Left hindlimb (tissue), 1 donor: Measurements from ENCODE around the gene CTNND2.

Experiments
- DNase-seq: peaks from one replicate; pipeline ENCODE4 v3.0.0-alpha.2; 2018

The CTNND2 gene, protein sequence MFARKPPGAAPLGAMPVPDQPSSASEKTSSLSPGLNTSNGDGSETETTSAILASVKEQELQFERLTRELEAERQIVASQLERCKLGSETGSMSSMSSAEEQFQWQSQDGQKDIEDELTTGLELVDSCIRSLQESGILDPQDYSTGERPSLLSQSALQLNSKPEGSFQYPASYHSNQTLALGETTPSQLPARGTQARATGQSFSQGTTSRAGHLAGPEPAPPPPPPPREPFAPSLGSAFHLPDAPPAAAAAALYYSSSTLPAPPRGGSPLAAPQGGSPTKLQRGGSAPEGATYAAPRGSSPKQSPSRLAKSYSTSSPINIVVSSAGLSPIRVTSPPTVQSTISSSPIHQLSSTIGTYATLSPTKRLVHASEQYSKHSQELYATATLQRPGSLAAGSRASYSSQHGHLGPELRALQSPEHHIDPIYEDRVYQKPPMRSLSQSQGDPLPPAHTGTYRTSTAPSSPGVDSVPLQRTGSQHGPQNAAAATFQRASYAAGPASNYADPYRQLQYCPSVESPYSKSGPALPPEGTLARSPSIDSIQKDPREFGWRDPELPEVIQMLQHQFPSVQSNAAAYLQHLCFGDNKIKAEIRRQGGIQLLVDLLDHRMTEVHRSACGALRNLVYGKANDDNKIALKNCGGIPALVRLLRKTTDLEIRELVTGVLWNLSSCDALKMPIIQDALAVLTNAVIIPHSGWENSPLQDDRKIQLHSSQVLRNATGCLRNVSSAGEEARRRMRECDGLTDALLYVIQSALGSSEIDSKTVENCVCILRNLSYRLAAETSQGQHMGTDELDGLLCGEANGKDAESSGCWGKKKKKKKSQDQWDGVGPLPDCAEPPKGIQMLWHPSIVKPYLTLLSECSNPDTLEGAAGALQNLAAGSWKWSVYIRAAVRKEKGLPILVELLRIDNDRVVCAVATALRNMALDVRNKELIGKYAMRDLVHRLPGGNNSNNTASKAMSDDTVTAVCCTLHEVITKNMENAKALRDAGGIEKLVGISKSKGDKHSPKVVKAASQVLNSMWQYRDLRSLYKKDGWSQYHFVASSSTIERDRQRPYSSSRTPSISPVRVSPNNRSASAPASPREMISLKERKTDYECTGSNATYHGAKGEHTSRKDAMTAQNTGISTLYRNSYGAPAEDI (N-terminal part only)

GRCh38 chr5:11904265-11904906 lies at the start of gene CTNND2:
Gene CTNND2, minus strand, starts transcription at chr5:11904446. Its CDS starts 593 bp downstream, at chr5:11903853.
- DNase-seq = peak; percentile 67

DNA sequence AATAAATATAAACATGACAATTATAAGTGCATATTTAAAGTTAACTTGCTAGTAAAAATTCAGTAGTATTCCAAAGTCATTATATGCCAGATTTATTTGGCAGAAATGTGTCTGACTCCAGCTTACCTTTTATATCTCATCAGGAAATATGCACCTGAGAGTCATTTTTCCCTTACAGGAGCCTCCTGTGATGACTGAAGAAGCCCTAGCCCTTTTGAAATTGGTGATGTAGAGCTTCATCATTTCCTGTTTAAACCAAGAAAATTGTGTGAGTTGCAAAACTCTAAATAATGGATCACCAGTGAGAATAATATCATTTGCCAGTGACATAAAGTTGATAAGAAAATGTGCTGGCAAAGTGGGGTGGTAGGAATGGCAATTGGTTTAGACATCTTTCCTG lies 42.1 kb upstream of the CTNND2 start:
- DNase-seq = no peak

- no peak for DNase-seq
Measured at GRCh38 chr5:11941566-11941965, 37.3 kb upstream of the CTNND2 start.

DNA sequence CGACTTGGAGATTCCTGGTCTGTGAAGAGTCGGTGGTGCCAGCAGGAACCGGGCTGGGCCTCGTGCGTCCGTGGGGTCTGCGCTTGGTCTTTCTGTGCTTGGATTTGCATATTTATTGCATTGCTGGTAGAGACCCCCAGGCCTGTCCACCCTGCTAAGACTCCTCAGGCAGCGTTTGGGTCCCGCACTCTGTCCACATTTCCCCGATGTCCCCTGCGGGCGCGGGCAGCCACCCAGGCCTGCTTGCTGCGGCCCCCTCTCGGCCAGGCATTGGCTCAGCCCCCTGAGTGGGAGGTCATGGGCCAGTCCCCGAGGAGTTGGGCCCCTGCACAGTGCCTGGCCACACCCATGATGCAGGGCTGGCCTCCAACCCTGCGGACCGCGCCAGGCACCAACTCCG lies 27.4 kb upstream of the CTNND2 start:
- DNase-seq = no peak

GRCh38 chr5:11928909-11929308 lies 24.7 kb upstream of the CTNND2 start:
- no peak for DNase-seq

GRCh38 chr5:11925701-11926100 lies 21.5 kb upstream of the CTNND2 start:
- no peak for DNase-seq

DNA sequence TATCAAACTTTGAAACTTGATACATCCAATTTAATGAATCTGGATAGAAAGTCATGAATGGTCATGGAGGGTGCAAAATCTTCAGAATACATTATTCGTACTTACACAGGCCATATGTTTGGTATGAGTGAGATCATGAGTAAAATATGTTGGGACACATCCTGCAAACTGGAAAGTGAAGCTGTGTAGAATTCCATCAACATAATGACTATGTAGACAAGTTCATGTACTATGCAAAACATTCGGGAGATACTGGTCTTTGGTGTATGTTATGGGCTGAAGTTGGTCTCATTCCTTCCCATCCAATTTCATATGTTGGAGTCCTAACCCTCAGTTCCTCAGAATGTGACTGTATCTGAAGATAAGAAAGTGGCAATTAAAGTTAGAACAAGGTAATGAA lies 18.1 kb upstream of the CTNND2 start:
- no peak for DNase-seq

DNA sequence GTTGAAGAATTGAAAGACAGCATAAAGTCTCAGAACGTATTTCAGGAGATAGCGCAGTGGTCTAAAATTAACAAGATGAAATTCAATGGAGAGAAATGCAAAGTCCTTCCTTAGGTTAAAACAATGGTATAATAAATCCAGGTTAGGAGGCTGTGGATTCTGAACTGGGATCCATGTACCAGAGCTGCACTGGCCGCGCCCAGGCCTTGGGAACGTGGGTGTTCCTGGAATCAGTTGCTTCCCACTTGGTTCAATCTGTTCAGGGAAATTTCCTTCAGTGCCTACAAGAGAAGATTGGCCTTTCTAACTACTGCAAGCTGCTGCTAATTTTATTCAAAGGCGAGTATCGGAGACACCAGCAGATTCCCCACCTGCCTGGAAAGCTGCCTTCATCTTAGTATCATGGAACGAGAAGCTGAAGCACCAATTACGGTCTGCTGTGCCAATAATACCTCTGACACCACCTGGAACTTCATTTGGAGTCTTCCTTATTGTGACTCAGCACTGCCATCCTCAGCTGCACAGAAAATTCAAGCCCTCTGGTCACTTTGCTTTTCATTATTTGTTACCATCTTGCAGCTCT lies 14.3 kb upstream of the CTNND2 start:
- DNase-seq = no peak

DNA sequence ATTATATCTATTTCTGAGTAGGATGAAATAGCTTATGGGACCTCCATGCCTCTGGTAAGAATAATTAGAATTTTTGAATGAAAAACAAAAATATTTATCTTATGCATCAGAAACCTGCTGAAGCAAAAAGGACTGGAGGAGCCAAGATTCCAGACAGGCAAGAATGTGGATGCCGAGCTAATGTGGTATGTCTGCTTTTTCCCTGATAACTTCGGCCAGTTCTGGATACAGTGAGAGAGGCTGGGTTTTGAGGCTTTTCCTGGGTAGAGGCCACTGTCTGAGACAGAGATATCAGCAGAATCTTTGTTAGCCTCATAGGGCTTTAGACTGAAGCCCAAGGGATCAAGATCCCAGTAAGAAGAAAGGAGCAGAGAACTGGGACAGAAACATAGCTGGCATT lies 5.2 kb upstream of the CTNND2 start:
- DNase-seq = no peak

GRCh38 chr5:11906497-11906896 lies 2.3 kb upstream of the CTNND2 start:
- no peak for DNase-seq

DNA sequence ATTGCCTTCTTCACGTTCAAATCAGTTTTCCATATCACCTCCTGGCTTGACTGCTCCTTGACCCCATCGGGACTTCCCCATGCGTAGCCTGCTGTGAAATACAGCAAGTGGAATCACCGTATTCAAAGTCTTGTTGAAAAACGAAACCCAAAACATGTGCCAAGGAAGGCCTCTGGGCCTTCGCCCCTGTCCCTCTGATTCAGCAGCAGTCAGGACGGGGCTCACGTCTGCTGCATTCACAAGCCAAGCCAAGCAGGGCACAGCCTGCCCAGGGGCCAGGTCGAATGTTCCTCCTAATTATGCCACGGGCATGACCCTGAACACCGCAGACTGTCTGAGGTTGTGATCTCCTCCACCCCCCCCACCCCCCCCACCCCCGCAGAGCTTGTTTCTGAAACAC lies 960 bp upstream of the CTNND2 start:
- DNase-seq = no peak

- DNase-seq = peak; percentile 37
Measured at GRCh38 chr5:11903614-11904264, 507 bp downstream of the CTNND2 start.

GRCh38 chr5:11903121-11903613 lies 1.1 kb downstream of the CTNND2 start:
- DNase-seq = no peak

DNA sequence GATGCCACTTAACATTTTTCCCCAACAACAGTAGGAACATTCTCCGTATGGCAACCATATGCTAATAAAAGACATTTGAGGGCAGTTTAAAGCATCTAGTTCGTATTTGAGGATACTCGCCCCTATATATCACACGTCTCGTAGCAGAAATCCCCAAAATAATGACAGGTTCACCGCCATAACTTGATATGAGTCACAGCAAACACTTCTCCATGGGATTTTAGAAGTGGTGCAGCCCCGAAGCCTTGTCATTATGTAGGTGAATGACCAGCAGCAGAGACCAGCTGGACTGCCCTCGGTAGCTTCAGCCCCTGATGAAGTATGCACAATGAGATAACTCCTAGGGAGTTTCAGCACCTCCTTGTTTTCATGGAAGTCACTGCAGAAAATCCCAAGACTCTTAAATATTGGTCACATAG lies 2.0 kb downstream of the CTNND2 start:
- no peak for DNase-seq

DNA sequence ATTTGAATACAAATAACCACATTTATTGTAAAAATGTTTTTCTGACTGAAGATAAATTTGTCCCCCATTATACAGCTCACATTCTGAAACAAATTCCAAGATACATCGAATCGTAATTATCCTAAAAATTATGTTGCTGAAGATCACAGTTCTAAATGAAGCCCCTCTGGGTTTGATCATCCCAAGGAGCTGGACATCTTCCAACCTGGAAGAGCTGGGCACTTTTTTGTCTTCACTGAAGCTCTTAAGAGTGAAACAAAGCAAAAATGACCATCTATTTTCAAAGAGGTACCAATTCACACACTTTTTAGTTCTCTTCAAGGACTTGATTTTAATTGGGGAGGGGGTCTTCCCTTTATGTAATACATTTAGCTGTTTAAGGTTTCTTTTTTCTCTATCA lies 5.5 kb downstream of the CTNND2 start:
- no peak for DNase-seq

DNA sequence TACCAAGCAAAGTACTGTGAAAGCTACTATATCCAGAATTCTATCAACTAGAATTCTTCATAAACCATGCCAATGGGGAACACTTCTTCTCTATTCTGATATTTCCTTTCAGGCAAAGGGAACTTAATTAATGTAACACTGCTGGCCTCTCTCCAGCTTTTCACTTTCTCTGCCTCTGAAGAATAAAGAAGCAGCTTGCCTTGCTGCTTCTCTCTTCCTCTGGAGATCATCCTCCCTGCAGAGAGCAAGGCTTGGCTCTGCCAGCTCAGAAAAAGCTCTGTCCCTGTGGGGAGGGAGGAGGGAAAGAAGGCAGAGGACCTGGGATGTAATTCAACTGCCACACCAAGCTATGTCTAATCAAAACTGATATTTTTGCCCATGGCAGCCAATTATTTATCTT lies 6.5 kb downstream of the CTNND2 start:
- DNase-seq = no peak

DNA sequence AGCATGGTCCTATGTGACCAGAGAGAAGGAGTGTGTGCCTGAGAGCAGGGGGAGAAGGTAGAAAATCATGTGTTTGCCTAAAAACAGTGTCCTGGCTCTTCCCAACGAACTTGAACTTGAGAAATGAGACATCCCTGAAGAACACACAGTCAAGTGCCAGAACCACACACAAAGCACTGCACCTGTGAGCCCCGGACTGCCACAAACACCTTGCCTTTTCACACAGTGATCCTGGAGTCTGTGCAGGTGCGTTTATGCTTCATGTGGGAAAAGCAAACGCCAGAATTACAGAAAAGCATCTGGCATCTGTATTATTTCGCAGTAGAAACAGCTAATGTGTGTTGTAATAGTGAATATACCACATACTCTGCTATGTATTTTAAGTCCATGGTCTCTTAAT lies 9.3 kb downstream of the CTNND2 start:
- no peak for DNase-seq

- no peak for DNase-seq
Measured at GRCh38 chr5:11892832-11893231, 11.4 kb downstream of the CTNND2 start.

DNA sequence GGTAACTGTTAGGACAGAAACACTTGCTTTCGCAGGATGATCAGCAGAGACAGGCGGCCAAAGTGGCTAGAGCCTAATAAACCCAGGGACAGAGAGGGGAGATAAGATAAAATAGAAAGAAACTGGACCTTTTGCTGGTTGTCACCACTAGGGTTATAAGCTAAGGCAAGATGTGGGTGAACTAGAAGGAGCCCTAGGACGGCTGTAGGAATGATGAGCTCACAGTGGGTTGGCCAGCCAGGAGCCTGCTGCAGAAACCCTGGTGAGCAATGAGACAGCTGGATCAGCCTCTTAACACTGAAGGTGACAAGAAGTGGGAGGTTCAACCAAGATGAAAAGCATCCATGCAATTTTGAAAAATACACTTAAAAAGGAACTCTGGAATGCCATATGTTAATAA lies 13.5 kb downstream of the CTNND2 start:
- DNase-seq = no peak

- DNase-seq = no peak
Measured at GRCh38 chr5:11888221-11888620, 16.0 kb downstream of the CTNND2 start.

DNA sequence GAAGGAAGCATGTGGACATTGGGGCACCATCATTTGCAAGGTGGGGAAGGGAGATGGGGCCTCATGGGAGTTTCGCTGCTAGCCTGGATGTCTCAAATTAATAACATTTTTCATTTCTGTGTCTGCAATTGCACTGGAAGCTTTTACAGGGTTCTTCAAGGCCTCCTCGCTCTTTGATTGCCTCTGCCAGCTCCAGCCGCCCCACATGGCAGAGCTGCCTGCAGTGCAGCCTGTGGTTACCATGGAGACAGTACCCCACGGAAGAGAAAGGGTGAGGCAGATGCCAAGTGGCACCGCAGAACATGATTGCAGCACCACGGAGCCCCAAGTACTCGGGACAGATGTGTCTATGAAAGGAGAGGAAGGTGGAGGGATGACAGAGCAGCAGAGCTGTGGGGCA lies 25.4 kb downstream of the CTNND2 start:
- DNase-seq = no peak

DNA sequence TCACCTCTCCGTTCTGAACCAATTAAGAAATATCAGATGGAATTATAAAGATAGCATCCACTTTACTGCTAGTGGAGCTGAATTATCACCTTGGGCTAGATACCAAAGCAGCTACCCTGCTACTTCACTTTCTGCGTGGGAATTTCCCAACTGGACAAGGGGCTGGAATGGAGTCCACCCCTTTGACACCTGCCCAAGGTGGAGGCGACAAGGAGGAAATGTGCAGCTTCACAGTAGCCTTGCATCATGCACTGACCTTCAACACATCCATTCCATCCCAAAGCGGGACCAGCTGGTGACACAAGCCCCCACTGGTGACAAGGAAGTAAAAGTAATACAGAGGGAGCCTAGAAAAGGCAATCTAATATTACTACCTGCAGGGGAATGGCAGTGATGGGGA lies 30.7 kb downstream of the CTNND2 start:
- no peak for DNase-seq
